ENCODE data around the gene TMEM255B. TPM values are rescaled to one million over a fixed set of nuclear protein-coding genes. Genes with fewer than 3 reads are reported as not detected.

The TMEM255B gene
- total and polyA plus RNA-seq, 11 donors, result 1.4 to 20.3 (median 4.4) TPM

DNA sequence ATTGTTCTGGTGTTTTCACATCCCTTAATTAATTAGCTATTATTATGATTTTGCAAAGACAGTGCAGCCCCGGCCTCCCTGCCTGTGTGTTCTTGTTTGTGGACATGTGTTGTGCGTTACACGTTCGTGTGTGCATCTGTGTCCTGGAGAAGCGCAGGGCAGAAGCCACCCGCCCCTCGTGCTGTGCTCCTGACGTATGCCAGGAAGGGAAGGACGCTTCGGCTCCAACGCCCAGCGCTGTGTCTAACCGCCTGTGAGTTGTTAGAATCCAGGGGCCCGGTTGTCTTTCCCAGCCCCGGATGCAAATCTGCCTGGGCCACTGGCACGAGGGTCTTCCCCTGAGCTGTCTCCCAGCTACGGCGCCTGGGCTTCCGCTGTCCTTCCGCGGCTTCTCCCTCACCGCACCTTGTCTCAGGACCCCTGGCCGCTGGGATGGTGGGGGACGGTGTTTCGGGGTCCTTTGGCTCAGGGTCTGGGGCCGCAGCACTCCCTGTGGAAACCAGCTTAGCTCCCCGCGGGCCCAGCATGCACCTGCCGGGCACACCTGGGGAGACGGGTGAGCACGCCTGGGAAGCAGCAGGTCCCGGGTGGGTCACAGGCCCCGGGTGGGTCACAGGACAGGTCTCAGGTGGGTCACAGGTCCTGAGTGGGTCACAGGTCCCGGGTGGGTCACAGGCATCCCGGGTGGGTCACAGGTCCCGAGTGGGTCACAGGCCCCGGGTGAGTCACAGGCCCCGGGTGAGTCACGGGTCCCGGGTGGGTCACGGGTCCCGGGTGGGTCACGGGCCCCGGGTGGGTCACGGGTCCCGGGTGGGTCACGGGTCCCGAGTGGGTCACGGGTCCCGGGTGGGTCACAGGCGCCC is 53.4 kb downstream of the TMEM255B start:
- Histone ChIP-seq H3K4me3 (no peak overlapping the region), H3K27me3 (no peaks in the 10 kb centered on the region), H3K36me3 (no peaks in the 10 kb centered on the region), H3K27ac (no peak overlapping the region), H3K4me1 (peaks cover 0 to 29% (median 16%) of the 10 kb centered on the region in 12 donors), H3K9me3 (peaks cover 0 to 15% (median 3%) of the 10 kb centered on the region in 12 donors)
- no peak for TF ChIP-seq CTCF (IDR thresholded peaks at IDR 0.05)
- no peak for TF ChIP-seq POLR2A (IDR thresholded peaks at IDR 0.05)
- WGBS, 4 donors, result 90 to 94% (median 93%) methylated on average over 29 to 51 of the region's 51 CpGs
- intact Hi-C loops (cut with DNase I), result loop anchor here in 1 of 10 donors (5.0 kb wide), 1 partner anchor 410 kb away; no protein-coding TSS in a partner anchor
- ATAC-seq (no peak), DNase-seq (no peak)

GRCh38 chr13:113813070-113813748 is 54.2 kb downstream of the TMEM255B start:
- H3K36me3 ChIP-seq, result no peaks in the 10 kb centered on the region
- H3K4me3 ChIP-seq, result no peak overlapping the region
- peaks cover 0 to 9% (median 1%) of the 10 kb centered on the region in 12 donors for H3K9me3 ChIP-seq
- 79 to 88% (median 83%) methylated on average over 24 to 30 of the region's 30 CpGs for WGBS, 4 donors
- intact Hi-C loops (cut with DNase I), result loop anchor here in 1 of 10 donors (5.0 kb wide), 1 partner anchor 409 kb away; no protein-coding TSS in a partner anchor
- peaks cover 0 to 37% (median 23%) of the 10 kb centered on the region in 12 donors for H3K4me1 ChIP-seq
- H3K27ac ChIP-seq, result peak overlapping the region in 3 of 12 donors; percentile 27 to 46 (median 40)
- ATAC-seq (no peak), DNase-seq (no peak)
- no peak for TF ChIP-seq CTCF (IDR thresholded peaks at IDR 0.05)
- H3K27me3 ChIP-seq, result no peaks in the 10 kb centered on the region

- Histone ChIP-seq H3K9me3 (peaks cover 0 to 2% (median 0%) of the 10 kb centered on the region in 12 donors), H3K36me3 (no peaks in the 10 kb centered on the region), H3K4me3 (no peak overlapping the region), H3K27ac (peak overlapping the region in 4 of 12 donors; percentile 10 to 46 (median 34)), H3K27me3 (no peaks in the 10 kb centered on the region), H3K4me1 (peaks cover 0 to 43% (median 30%) of the 10 kb centered on the region in 12 donors)
- intact Hi-C loops (cut with DNase I), result loop anchor here in 1 of 10 donors (5.0 kb wide), 1 partner anchor 408 kb away; no protein-coding TSS in a partner anchor
- peak in 1 of 5 donors; percentile 60 for DNase-seq
- 66 to 73% (median 67%) methylated on average over 24 to 28 of the region's 28 CpGs for WGBS, 4 donors
- no peak for TF ChIP-seq CTCF (IDR thresholded peaks at IDR 0.05)
- no peak for TF ChIP-seq POLR2A (IDR thresholded peaks at IDR 0.05)
- ATAC-seq, result peak in 1 of 4 donors; percentile 14
These were observed 54.9 kb downstream of the TMEM255B start for GRCh38 chr13:113813749-113814434.
